GM21367 (cell line): ENCODE data around the gene PICALM.
"Not testable (repeated sequence)": the region's sequence is repeated elsewhere in the genome, so short reads cannot be mapped to it uniquely, and the experiment has no call there.

Experiments
- ATAC-seq: cut with Tn5 transposase; IDR thresholded peaks from one replicate; pipeline ENCODE4 v1.9.1; 2021; ENCODE audit not compliant: unreplicated experiment

Gene PICALM

GRCh38 chr11:85945788-85946187 is 123.1 kb downstream of the PICALM start:
- no peak for ATAC-seq

DNA sequence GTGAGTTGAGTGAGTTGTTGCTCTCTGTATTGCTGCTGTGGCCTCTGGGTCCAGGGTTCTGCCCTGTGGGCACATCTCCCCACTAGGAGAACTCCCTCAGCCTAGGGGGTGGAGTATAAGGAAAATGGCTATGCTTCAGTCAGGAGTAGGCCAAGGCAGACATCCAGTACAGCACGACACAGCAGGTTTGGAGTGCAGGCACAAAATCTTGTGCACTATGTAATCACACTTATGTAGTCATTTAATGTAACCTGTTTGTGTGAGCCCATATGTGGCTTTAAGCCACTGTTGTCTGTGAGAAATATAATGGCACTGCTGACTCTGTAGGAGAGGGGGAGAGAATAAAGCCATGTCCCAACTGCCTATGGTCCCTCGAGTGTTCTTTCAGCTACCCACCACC is 123.6 kb downstream of the PICALM start:
- ATAC-seq = no peak

DNA sequence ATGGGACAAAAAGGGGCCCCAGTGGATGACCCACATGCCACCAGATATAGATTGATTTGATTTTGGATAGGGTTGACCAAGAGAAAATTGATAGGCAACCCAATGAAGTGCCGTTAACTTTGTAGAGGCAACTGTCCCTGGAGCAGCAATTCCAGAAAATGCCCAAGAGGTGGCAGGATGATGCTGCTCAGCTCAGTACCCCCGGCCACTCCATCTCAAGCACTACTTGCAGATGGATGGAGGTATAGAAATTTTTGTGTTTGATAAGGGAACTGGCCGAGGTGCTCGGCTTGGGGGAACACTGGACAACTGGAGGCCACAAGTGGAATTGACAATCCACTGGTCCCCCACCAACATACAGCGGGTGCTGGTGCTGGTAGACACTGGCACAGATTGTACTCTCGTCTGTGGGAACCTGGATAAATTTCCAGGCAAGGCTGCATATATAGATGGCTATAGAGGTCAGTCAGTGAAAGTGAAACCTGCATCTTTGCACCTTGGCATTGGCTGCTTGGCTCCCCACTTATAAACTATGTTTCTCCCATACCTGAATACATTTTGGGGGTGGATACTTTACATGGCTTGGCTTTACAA is 127.4 kb downstream of the PICALM start:
- ATAC-seq = no peak

DNA sequence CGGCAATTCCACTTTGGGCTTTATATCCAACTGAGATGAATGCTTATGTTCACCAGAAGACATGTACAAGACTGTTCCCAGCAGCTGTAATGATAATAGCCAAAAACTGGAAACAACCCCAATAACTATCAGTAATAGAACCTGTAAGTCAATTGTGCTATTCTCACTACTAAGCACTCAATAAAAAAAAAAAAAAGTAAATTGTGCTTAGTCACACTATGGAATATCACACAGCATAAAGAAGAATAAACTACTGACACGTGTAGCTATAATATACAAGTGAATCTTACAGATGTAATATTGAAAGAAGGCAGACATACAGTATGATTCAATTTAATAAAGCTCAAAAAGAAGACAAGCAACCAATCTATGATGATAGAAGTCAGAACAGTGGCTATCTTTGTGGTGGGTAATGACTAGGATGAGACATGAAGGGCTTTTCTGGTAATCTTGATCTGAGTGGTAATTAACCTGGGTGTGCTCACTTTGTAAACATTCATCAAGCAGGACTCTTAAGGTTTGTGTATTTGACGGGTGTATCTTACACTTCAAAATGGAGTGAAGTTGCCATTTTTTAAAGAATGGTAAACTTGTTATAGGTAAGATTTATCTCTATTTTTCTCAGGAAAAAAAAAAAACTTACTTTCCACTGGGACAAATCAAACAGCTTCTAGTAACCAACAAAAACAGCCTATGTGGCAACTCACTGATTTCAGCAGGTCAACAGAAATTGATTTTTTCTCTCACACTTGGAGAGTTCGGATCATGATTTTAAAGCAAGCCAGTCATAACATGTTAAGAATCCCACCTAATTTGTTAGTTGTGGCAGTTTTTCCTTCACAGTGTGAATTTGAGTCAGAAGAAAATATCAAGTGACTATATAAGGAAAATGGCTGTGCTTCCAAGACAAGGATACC is 129.5 kb downstream of the PICALM start:
- ATAC-seq = no peak

- ATAC-seq = no peak
Observed at GRCh38 chr11:85937835-85938234, 131.0 kb downstream of the PICALM start.

DNA sequence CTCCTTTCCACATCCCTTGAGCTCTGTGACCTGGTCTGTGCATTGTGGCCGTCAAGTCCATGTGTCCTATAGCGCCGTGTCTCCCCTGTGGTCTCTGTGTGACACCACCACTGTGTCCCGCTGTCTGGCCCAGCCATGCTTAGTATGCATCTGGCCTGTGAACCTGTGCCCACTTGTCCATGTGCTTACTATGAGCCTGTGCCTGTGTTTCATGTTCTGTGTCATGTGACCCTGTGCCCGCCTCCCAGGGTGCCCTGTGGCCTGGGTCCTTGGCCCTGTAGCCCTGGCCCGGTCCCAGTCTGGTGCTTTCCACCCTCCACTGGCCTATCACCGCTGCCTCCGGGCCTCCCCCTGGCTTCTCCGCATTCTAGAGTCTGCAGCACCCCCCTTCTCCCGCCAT is 133.1 kb downstream of the PICALM start:
- ATAC-seq = no peak

GRCh38 chr11:85934596-85935169 is 134.2 kb downstream of the PICALM start:
- no peak for ATAC-seq

DNA sequence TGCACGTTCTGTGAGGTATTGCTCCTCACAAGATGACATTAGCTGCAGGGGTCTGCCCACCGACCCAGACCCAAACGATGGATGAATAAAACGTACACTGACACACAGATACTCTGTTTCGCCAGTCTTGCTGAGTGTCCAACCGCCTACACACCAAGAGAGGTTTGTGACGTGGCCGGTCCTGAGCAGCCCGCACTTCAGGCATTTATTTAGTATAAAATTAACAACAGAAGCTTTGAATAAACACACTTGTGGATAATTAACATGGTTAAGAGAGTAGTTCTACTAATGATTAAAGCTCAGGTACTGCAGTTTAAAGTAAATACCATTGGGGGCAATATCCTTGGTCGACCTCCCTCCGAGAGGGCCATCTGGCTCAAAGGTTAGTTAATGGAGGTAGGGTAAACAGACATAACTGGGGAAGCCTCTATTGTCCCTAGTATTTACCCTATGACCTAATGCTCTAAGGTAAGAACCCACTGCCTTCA is 138.0 kb downstream of the PICALM start:
- no peak for ATAC-seq

- not testable (repeated sequence) for ATAC-seq
Observed at GRCh38 chr11:85926653-85927214, 142.2 kb downstream of the PICALM start.

- ATAC-seq = no peak
Observed at GRCh38 chr11:85923455-85923854, 145.4 kb downstream of the PICALM start.

DNA sequence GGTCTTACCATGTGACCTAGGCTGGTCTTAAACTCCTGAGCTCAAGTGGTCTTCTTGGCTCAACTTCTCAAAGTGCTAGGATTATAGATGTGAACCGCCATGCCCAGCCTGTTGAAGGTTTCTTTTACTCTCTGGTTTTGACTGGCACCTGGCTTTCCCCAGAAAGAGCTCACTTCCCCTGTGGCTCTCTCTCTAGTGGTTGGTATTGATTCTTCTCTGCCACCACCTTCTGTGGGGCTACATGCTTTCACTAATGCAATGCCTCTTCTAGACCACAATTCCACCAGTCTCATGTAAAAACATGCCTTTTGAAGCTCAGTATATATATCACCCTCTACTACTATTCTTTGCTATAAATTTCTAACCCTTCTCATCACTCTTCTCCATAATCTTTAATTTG is 146.5 kb downstream of the PICALM start:
- peak; percentile 78 for ATAC-seq

- ATAC-seq = no peak
Observed at GRCh38 chr11:85918910-85919794, 149.7 kb downstream of the PICALM start.

- ATAC-seq = no peak
Observed at GRCh38 chr11:85914425-85914824, 154.5 kb downstream of the PICALM start.

DNA sequence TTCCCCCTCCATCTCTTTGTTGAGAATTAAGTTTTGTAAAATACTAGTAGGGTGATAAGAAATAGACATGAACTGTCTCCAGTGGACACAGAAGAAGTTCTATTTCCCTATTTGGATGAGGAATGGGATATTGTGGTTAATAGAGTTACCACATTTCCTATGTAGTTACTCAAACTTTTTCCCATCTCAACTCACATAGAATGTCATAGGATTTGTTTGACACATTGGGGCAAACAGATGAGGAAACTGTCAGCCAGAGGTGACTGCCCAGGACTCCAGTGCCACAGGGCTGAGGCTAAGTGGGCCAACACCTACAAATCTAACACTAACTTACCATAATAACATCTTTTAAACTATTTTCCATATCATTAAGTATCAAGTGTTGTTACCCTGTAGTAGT is 155.4 kb downstream of the PICALM start:
- ATAC-seq = no peak

DNA sequence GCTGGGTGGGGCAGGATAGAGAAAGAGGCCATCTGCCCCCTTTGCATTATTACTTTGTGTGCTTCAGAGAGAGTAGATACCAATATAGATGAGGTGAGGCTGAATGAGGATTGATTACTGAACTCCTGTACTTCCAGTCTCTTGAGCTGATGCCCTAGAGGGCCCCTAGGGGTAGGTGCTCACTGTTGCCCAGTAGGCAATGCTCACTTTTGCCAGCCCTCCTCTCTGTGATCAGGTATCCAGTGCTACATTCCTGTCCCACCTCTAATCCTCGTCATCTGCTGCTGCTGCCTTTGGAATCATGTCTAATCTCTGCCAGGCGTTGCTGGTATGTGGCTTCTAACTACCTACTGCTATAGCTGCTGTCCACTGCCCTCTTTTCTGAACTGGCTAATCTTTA is 156.5 kb downstream of the PICALM start:
- no peak for ATAC-seq
